Measurements from ENCODE around the gene FOXP1.

The FOXP1 gene

DNA sequence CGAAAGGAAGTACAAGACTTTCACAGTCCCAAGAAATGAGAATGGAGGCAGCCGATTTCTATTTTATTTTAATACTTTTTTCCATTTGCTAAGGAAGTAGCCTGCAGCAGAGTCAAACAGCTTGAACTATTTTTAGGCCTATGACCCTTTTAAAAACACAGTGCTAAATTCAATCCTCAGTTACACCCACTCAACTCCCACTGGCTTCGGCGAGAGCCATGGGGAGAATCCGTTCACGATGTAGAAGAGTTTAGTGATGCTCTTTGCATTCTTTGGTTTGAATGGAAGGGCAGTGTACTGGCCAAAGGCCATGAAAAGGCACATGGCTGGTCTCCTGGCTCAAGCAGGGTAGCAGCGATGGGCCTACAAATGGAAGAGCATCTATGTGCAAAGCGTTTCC lies 343.5 kb downstream of the FOXP1 start:
- TF ChIP-seq ARNTL (CRISPR knock-in tag; IDR thresholded peaks at IDR 0.05; ENCODE audit: borderline replicate concordance, low read depth) (no peak), CSDC2 (CRISPR knock-in tag; IDR thresholded peaks at IDR 0.05) (no peak), RARB (CRISPR knock-in tag; IDR thresholded peaks at IDR 0.05) (no peak), ZC3H10 (CRISPR knock-in tag; IDR thresholded peaks at IDR 0.05) (no peak), ISL1 (CRISPR knock-in tag; IDR thresholded peaks at IDR 0.05) (no peak), ESRRG (CRISPR knock-in tag; IDR thresholded peaks at IDR 0.05) (no peak), ZFP3 (CRISPR knock-in tag; IDR thresholded peaks at IDR 0.05) (no peak), POU6F1 (CRISPR knock-in tag; IDR thresholded peaks at IDR 0.05; ENCODE audit: borderline replicate concordance, low read depth) (no peak), PPARA (CRISPR knock-in tag; IDR thresholded peaks at IDR 0.05; ENCODE audit: borderline replicate concordance) (no peak), PATZ1 (CRISPR knock-in tag; IDR thresholded peaks at IDR 0.05; ENCODE audit: borderline replicate concordance) (no peak), BACH2 (CRISPR knock-in tag; IDR thresholded peaks at IDR 0.05; ENCODE audit: borderline replicate concordance) (no peak), ZNF8 (CRISPR knock-in tag; IDR thresholded peaks at IDR 0.05) (no peak), TSHZ2 (CRISPR knock-in tag; IDR thresholded peaks at IDR 0.05) (no peak), TOX (CRISPR knock-in tag; IDR thresholded peaks at IDR 0.05; ENCODE audit: borderline replicate concordance) (no peak), TCF4 (CRISPR knock-in tag; IDR thresholded peaks at IDR 0.05; ENCODE audit: borderline replicate concordance) (no peak), GLIS3 (CRISPR knock-in tag; IDR thresholded peaks at IDR 0.05) (no peak)
- no peak for ATAC-seq

- TF ChIP-seq ISL1 (CRISPR knock-in tag; IDR thresholded peaks at IDR 0.05): no peak
- TF ChIP-seq OSR1 (CRISPR knock-in tag; IDR thresholded peaks at IDR 0.05): no peak
- TF ChIP-seq ZC3H10 (CRISPR knock-in tag; IDR thresholded peaks at IDR 0.05): no peak
- no peak for TF ChIP-seq RARB (CRISPR knock-in tag; IDR thresholded peaks at IDR 0.05)
- TF ChIP-seq TSHZ2 (CRISPR knock-in tag; IDR thresholded peaks at IDR 0.05): no peak
- TF ChIP-seq PATZ1 (CRISPR knock-in tag; IDR thresholded peaks at IDR 0.05; ENCODE audit: borderline replicate concordance): no peak
- TF ChIP-seq ESRRG (CRISPR knock-in tag; IDR thresholded peaks at IDR 0.05): no peak
- no peak for ATAC-seq
Observed at GRCh38 chr3:71238355-71238757, 345.2 kb downstream of the FOXP1 start.

DNA sequence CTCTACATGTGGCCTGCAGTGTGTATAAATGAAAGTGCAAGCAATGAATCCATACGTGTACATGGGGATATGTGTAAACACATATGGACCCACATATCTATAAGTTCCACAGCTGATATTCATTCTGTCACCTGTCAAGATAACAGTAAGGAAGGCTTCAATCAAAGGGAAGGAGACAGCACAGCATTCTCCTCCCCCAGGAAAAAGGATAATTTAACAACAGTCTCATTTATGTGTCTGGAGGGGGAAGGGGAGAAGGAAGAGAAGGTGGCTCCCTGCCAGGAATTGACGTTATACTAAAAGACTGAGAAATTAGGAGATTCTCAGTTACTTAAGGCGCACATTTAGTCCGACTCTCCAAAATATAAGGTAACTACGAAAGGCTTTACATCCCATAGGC lies 345.9 kb downstream of the FOXP1 start:
- TF ChIP-seq TOX (CRISPR knock-in tag; IDR thresholded peaks at IDR 0.05; ENCODE audit: borderline replicate concordance) (no peak), ZNF8 (CRISPR knock-in tag; IDR thresholded peaks at IDR 0.05) (no peak), ZNF565 (CRISPR knock-in tag; conservative IDR thresholded peaks at IDR 0.05; ENCODE audit: low read depth) (no peak), RARB (CRISPR knock-in tag; IDR thresholded peaks at IDR 0.05) (no peak), PPARA (CRISPR knock-in tag; IDR thresholded peaks at IDR 0.05; ENCODE audit: borderline replicate concordance) (no peak), ARNTL (CRISPR knock-in tag; IDR thresholded peaks at IDR 0.05; ENCODE audit: borderline replicate concordance, low read depth) (no peak), ZC3H10 (CRISPR knock-in tag; IDR thresholded peaks at IDR 0.05) (no peak), TCF4 (CRISPR knock-in tag; IDR thresholded peaks at IDR 0.05; ENCODE audit: borderline replicate concordance) (no peak), TSHZ2 (CRISPR knock-in tag; IDR thresholded peaks at IDR 0.05) (no peak), ESRRG (CRISPR knock-in tag; IDR thresholded peaks at IDR 0.05) (no peak), OSR1 (CRISPR knock-in tag; IDR thresholded peaks at IDR 0.05) (no peak), POU6F1 (CRISPR knock-in tag; IDR thresholded peaks at IDR 0.05; ENCODE audit: borderline replicate concordance, low read depth) (no peak), SNAI2 (CRISPR knock-in tag; IDR thresholded peaks at IDR 0.05) (no peak)
- ATAC-seq: no peak

All from SK-N-SH treated with all-trans-retinoic acid at 6 μM for 48 hours (cell line).